ENCODE results near the gene AEBP2.

GRCh38 chr12:19498099-19498498 is 58.8 kb downstream of the AEBP2 start:
- no peak for TF ChIP-seq HDAC2 (CRISPR knock-in tag; IDR thresholded peaks at IDR 0.05)
- TF ChIP-seq EHMT2 (IDR thresholded peaks at IDR 0.05; ENCODE audit: borderline replicate concordance, low read depth, low read length), result no peak
- no peak for TF ChIP-seq CEBPB (IDR thresholded peaks at IDR 0.05; ENCODE audit: borderline replicate concordance, low read depth, low read length)
- no peak for TF ChIP-seq AKNA (CRISPR knock-in tag; IDR thresholded peaks at IDR 0.05; ENCODE audit: borderline replicate concordance)
- TF ChIP-seq CTCF (CRISPR knock-in tag; IDR thresholded peaks at IDR 0.05), result no peak
- TF ChIP-seq GABPB1 (CRISPR knock-in tag; IDR thresholded peaks at IDR 0.05), result no peak
- no peak for TF ChIP-seq MXI1 (IDR thresholded peaks at IDR 0.05; ENCODE audit: borderline replicate concordance, low read depth, low read length)
- TF ChIP-seq CREB1 (IDR thresholded peaks at IDR 0.05), result no peak
- TF ChIP-seq CREB1 (CRISPR knock-in tag; IDR thresholded peaks at IDR 0.05), result no peak
- no peak for TF ChIP-seq SOX6 (IDR thresholded peaks at IDR 0.05)
- TF ChIP-seq SOX6 (CRISPR knock-in tag; IDR thresholded peaks at IDR 0.05), result no peak
- TF ChIP-seq MAX (IDR thresholded peaks at IDR 0.05), result no peak
- no peak for TF ChIP-seq ZNF704 (CRISPR knock-in tag; IDR thresholded peaks at IDR 0.05; ENCODE audit: borderline replicate concordance)
